CD4-positive, alpha-beta T cell treated with Interleukin-6 for 4 hours (primary cell): ENCODE results near the gene CA7.
"Not testable (repeated sequence)": the region's sequence is repeated elsewhere in the genome, so short reads cannot be mapped to it uniquely, and the experiment has no call there.

ENCODE experiments used
- DNase-seq: peaks from one replicate; pipeline ENCODE4 v3.0.0-alpha.2; 2020; ENCODE audit warnings: mixed read lengths

The CA7 gene

DNA sequence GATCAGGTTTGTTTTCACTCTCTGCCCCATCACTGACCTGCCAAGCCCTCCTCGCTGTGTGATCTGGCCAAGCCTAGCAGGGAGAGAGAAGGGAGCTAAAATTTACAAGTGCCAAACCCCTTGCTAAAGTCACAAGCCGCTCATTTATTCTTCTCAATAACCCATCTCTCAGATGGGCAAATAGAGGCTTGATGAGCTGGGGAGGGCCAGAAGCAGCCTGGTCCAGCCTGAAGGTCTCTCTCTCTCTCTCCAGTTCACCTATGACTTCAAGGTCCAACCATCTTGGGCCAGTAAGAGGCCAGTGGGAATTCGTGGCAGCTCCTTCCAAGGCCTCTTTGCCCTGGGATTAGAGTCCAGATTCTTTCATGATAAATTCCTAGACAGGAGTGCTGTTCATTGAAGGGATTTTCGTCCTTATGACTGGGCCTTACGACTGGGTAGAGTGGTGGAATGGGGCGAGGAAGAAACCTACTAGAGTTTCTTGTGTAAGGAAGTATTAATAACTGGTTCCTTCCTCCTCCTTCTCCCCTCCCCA lies 3.4 kb downstream of the CA7 start:
- no peak for DNase-seq

DNA sequence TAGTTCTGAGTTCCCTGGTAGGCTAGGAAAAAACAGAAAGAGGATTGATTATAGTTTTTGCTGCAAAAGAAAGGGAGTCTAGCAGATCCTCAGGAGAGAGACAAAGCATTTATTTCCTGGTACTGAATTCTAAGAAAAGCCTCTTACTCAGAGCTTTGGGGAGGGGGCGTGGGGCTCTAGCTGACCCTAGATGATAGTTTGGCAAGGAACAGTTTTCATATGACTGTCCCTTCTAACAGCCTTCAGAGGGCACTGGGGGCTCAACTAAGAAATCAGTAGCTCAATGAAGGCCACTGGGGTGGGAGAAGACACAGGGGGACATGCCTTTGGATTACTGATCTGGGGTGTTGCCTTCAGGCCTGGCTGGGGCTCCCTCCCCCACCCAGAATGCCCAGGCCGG lies 4.0 kb downstream of the CA7 start:
- no peak for DNase-seq

DNA sequence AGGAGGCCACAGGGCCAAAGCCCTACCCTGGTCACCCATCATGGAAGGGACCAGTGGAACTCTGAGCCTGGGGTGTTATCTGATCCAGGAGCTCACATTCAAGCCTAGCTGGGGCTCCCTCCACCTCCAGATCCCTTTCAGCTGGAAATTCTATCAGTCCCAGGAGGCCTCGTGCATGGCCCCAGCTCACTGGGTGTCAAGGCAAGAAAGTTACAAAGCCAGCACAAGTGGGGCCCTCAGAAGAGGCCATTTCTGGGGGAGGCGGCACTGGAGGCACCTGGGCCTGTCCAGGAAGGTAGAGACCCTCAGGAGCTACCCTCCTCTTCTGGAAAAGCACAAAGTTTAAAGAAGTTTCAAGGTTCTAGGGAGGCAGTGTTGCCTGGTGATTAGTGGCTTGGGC lies 4.8 kb downstream of the CA7 start:
- DNase-seq: no peak

DNA sequence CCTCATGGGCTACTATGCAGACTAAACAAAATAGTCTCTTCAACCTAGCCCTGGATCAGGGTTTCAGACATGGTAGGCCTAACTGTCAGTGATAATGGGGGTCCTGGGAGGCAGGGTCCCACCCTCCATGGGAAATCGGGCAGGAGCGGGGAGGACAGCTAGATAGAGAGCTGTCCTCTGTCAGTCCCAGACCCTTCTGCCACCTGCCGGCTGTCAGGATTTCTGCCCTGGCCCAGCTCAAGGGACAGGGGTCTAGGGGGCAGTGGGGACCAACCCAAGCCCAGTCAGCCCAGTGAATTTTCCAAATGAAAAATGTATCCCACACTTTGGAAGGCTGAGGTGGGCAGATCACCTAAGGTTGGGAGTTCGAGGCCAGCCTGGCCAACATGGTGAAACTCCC lies 5.3 kb downstream of the CA7 start:
- DNase-seq: no peak

DNA sequence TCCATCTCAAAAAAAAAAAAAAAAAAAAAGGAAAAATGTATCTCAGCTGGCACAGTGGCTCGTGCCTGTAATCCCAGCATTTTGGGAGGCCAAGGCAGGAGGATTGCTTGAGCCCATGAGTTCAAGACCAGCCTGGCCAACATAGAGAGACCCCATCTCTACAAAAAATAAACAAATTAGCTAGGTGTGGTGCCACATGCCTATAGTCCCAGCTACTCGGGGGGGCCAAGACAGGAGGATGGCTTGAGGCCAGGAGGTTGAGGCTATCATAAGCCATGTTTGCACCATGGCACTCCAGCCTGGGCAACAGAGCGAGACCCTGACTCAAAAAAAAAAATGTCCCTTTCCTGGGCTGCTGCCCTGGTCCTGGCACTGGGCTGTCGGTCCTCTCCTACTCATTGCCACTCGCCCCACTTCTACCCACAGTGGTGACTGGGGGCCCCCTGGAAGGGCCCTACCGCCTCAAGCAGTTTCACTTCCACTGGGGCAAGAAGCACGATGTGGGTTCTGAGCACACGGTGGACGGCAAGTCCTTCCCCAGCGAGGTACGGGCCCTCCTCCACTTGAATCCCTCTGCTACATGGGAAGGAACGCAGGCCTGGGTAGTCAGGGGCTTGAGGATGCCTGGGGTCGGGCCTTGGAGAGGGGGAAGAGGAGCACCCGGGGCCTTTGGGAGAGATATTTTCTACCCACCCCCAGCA lies 6.1 kb downstream of the CA7 start:
- no peak for DNase-seq

DNA sequence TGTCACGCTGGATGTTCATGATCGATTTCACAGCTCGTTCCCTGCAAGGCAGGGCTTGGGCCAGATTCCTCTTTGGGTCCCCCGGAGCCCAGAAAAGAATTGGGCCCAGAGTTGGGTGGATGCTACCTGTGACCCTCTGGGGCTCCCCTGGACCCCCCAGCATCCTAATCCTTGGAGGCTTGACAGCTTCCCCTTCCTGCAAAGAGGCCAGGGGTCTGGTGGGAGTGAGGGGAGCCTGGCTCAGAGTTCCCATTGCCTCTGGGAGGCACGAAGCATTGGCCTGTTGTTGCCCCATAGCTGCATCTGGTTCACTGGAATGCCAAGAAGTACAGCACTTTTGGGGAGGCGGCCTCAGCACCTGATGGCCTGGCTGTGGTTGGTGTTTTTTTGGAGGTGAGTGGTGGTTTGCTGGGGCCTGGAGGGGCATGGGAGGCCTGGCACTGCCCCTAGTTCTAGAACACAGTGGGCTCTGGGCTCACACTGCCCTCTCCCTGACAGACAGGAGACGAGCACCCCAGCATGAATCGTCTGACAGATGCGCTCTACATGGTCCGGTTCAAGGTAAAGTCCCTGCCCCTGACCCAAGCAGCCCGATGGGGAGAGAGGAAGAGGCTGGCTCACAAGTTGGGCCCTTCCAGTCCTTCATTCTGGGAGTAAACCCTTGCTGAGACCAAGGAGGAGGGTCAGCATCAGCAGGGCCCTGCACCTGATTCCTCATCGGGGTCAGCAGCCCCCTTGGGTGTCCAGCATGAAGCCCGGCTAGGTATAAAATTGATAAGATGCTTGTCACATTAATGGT lies 7.2 kb downstream of the CA7 start:
- no peak for DNase-seq

DNA sequence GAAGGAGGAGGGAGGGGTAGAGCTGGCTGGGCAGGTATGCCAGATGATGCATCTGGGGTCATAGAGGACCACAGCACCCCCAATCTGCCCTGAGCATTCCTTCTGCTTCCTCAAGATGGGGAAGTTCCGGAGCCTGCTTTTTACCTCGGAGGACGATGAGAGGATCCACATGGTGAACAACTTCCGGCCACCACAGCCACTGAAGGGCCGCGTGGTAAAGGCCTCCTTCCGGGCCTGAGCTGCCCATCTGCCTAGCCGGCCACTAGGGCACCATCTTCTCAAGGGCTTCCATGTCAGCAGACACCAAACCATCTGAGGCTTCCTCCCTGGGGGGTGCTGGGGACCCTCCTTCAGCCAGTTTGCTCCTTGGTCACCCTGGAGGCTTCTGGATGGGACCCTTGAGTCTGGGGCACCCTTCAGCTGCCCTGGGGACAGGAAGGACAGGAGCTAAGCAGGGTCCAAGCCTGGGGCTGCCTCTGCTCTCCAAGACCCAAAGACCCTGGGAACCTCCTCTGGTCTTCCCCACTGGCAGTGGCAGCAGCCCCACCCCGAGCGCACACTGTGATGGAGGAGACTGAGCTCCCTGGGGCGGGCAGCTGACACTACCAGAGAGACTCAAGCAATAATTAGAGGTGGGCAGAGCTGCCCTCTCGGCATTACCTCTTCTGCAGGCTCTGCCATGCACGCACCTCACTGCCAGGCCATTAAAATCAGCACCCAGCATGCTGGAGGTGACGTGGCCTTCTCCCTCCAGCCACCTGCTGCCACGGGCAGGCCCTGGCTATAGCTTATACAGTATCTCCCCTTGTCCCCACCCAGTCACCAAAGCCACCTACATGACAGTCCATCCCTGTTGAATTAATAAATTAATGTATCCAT lies 9.3 kb downstream of the CA7 start:
- no peak for DNase-seq

DNA sequence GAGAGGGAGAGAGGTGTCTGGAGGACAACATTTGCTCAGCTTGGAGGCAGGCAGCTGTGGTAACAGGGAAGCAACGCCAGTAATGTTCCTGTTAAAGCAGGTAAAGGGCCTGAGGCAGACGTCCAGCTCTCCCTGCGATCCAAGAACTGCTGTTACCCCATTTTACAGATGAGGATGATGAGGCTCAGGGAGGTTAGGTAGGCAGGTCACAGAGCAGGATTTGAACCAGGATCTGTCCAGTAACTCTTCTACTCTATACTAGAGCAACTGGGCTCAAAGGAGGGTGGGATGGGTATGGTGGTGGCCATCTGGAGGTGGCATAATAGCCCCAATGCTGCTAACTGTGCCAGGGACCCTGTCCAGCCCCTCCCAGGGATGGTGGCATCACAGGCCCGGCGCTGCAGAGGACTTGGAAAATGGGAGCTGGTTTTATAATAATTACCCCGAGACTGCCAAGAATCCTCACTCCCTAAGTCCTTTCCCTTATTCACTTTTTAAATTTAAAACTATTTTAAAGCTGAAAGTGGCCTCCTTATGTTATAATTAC lies 12.0 kb downstream of the CA7 start:
- no peak for DNase-seq

DNA sequence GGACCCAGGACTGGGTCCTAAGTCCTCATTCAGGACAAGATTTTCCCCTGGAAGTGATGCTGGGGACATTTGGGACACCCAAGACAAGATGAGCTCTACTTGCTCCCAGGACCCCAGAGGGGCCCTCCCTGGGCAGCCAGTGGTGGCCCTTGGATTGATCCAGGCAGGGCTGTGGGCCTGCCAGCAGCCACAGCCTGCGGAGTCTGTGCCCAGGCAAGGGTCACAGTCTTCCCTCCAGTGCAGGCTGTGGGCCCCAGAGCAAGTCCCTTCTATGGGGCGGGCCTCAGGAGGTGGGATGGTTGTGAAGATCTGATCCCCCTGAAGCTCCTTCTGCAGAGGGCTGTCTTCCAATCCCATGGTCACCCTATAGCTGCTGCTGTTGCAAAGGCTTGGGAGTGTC lies 12.6 kb downstream of the CA7 start:
- DNase-seq: no peak

DNA sequence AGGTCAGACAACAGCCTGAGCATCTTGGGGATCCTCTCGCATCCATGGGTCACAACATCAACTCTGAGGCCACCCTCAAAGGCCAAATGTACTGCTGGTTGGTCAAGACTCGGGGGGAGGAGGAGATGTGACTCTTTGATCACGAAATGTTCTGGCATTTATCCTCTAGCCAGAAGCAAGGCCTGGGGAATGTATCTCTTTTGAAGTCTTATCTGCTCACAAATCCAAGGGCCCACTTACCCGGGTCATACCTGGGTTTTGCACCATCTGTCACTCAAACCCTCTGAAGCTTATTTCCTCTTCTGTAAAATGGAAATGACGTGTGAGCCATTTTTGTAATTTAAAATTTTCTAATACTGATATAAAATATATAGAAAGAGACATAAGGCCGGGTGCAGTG lies 13.2 kb downstream of the CA7 start:
- no peak for DNase-seq

DNA sequence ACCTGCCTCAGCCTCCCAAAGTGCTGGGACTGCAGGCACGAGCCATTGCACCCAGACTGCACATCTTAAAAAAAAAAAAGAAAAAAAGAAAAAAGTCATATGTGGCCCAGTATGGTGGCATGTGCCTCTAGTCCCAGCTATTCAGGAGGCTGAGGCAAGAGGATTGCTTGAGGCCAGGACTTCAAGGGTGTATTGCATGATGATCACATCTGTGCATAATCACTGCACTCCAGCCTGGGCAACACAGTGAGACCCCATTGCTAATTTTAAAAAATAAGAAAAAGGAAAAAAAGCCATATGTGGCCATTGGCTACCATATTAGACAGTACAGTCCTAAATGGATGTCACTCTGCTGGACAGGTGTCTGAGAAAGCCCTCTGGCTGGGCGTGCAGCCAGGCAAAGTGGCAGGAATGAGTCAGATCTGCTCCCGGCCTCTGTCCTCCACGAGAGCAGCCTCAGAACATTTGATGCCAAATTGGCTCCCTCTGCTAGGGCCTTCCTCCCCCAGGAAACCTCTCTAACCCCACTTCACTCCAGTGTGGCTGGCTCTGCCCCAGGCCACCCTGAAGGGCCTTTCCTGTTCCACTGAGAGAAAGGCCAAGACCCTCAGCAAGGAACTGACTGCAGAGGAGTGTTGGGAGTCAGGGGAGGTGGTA lies 14.7 kb downstream of the CA7 start:
- DNase-seq: no peak

DNA sequence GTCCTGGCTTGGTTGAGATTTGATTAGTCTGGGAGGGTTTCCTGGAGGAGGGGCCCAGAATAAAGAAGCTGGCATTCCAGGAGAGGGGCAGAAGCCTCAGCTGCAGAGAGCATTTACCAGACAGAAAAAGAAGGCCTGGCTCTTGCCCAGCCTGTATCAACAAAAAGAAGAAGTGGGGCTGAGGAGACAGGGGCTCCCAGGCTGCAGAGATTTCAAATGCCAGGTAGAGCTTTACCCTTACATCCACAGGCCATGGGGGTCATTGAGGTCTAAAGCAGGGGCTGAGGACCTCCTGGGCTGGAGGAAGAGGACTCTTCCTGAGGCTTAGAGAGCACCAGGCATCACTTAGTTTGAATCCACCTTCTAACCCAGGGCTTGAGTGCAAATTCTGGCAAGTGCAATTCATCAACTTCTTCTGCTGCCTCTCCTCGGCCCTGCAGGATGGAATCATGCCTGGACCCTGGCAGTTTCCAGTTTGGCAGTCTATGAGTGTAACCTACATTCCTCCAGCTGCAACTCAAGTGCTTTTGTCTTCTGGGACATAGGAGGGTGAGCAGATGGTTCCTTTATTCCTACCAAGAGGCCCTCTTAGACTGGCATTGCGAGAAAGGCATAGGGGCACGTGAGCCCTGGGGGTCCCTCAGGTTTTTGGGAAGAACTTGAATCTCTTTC lies 15.3 kb downstream of the CA7 start:
- no peak for DNase-seq

DNA sequence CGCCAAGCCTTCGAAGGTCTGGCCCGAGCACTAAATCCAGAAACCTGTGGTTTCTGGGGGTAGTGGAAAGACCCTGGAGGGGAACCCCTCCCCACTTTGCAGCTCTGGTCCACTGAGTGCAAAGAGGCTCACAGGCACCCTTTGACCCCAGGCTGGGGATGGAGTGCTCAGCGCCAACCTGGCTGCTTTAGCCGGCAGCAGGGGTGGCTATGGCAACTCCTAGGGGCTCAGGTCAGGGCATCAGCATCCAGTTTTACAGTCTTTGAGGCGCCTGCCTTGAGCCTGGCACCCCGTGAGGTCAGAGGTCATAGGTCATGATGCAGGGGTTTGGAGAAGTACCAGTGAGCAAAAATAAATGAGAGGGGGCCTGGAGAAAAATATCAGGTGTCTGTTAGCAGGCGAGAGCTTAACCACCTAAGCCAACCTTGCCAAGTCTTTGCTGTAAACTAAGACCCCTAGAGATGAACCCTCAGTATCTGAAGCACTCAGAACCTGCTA lies 17.9 kb downstream of the CA7 start:
- no peak for DNase-seq

DNA sequence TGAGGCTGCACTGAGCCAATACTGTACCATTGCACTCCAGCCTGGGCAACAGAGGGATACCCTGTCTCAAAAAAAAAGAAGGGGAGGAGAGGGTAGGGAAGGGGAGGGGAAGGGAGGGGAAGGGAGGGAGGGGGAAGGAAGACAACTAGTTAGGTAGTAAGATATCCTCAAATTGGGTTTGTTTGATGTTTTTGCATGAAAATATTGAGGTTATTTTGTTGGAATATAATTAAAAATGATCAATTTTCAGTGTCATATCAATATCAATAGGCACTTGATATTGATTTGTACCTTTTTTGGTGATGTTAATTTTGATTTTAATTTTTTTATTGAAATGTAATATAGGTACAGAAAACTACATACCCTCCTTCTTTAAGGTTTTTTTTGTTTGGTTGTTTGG lies 19.5 kb downstream of the CA7 start:
- no peak for DNase-seq

DNA sequence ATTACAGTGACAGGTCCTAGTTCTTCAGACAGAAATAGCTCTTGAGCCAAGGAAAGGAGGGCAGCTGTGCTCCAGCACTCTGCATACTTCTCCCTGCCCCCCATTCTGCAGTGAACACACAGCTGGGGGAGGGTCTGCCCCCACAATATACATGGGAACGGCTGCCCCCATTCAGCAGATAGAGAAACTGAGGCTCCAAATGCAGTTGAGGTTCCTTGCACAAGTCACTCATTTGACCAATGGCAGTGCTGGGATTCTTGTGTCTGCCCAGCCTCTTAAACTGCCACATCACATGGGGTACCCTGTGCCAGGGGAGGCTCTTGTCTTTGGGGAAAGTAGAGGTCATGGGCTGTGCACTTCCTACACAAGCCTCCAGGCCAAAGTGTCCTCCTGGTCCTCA lies 25.2 kb downstream of the CA7 start:
- DNase-seq: no peak

DNA sequence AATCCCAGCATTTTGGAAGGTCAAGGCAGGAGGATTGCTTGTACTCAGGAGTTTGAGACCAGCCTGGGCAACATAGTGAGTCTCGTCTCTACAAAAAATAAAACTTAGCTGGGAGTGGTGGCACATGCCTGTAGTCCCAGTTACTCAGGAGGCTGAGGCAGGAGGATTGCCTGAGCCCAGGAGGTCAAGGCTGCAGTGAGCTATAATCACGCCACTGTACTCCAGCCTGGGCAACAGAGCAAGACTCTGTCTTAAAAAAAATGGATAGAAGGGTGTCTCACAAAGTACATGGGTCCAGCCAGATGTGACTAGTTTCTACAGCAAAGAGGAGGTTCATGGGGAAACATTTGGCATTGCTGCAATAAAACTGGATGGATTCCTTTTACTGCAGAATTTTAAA lies 27.1 kb downstream of the CA7 start:
- not testable (repeated sequence) for DNase-seq

DNA sequence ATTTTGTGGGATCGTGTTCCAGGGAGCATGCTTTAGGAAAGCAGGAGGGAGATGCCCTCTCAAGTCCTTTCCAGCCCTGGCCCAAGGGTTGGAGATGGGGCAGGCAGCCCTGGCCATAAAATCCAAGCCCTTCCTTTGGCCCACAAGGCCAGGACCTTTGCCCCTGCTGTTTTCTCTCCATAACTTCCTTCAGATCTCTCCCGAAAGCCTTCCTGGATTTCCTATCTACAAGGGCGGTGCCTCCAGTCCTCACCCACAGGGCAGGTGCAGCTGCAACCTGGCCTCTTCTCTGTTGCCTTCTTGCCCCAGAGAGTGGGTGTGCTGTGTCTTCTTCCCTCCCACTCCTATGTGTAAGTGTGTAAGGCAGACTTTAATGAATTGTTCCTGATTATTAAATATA lies 27.6 kb downstream of the CA7 start:
- no peak for DNase-seq

DNA sequence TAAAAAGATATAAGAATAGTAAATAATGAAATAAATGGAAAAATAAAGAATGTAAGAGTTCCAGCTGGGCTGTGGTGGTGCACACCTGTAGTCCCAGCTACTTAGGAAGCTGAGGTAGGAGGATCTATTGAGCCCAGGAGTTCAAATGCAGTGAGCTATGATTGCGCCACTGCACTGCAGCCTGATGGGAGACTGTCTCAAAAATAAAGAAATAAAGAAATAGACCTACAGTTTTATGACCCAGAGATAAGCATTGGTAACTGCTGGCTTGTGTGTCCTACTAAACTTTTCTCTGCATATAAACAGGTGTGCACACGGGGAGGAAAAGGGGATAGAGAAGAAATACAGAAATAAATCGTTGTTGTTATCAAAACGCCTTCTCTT lies 28.3 kb downstream of the CA7 start:
- no peak for DNase-seq

DNA sequence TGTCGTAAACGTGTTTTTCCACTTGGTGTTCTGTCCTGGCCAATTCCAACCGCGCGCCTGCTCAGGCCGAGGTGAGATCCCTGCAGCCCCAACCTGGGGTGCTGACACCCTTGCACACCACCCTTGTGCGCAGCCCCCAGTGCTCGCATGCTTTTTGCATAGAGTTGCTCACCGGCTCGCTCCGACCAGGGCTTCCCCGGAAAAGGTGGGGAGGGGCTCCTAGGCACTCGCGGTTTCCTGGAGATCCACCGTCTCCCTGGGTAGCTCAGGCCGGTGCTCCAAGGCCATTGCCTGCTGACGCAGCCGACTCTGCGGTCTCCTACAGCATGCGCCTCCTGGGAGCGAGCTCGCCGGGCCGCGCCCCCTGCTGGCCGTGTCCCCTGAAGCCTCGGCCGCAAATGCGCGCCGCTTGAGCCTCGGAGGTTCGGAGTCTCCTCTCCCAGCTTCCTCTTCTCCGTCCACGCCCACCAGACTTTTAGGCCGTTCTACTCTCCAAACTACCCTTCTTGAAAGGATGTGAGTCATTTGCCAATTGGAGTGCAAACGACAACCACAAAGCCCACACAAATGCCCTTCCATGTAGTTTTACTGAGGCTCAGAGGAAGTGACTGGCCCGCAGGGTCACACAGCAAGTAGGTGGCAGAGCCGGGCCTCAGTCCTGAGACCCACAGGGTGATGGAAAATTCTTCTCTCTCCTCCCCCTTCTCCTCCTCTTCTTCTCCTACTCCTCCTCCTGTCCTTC lies 28.9 kb downstream of the CA7 start:
- peak; percentile 93 for DNase-seq

DNA sequence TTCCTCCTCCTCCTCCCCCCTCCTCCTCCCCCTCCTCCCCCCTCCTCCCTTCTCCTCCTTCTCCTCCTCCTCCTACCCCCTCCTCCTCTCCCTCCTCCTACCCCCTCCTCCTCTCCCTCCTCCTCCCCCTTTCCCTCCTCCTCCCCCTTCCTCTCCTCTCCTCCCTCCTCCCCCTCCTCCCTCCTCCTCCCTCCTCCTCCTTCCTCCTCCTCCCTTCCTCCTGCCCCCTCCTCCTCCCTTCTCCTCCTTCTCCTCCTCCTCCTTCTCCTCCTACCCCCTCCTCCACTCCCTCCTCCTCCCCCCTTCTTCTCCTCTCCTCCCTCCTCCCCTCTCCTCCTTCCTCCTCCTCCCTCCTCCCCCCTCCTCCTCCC lies 29.5 kb downstream of the CA7 start:
- no peak for DNase-seq
